ENCODE measurements around the gene DNAJC27. TPM values are rescaled to one million over a fixed set of nuclear protein-coding genes. Genes with fewer than 3 reads are reported as not detected.
A peak's percentile ranks its signal among the peaks of the same experiment; 100 is the strongest.

The DNAJC27 gene
- total and polyA plus RNA-seq, 2 of the 13 experiments (the other 11 are each of a cell fraction or from before 2014, with no cell fraction given): 3.1 to 3.7 TPM

DNA sequence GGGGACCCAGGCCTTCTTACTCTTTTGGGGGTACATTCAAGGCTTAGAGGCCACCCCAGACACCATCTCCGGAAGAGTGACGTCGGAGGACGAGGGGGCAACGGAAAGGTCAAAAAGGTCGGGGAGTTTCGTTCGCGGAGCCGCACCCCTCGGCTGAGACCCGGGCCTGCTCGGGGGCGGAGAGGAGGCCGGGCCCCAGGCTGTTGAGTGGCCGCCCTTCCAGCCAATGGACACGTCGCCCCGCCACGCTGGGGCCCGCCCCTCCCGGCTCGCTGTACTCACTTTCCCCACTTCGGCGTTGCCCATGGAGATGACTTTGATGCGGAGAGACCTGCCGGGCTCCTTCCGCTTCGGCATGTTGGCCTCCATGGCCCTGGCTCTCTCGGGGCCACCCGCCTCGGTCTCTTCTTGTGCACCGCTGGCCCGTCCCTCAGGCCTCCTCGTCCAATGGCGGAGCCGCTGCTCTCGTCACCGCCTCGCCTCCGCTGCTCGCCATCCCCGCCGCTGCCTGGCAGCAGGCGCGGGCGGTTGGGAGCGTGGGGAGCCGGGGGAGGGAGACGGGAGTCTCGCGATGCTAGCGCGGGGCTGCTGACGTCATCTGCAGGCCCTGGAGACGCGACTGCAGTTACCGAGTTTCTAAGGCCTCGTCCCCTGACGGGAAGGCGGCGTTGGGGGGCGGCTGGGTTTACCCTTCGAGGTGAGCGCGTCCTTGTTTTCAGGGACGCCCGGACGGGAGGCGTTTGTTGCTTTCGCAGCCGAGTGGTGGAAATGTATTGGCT lies at the start of gene DNAJC27 (continued):
- TF ChIP-seq ZNF564 (CRISPR knock-in tag; IDR thresholded peaks at IDR 0.05) (peak; percentile 9; the same call in 1 of the 2 replicates), AHR (CRISPR knock-in tag; IDR thresholded peaks at IDR 0.05) (no peak), ARNT2 (CRISPR knock-in tag; IDR thresholded peaks at IDR 0.05; ENCODE audit: low read depth) (peak; percentile 99; the same call in 1 of the 2 replicates), NR2F1 (CRISPR knock-in tag; IDR thresholded peaks at IDR 0.05) (peak; percentile 80 to 88), ATF7-NPFF (CRISPR knock-in tag; IDR thresholded peaks at IDR 0.05; ENCODE audit: low read depth) (peak; percentile 18), ZNF343 (CRISPR knock-in tag; IDR thresholded peaks at IDR 0.05) (peak; percentile 60), ZNF878 (CRISPR knock-in tag; IDR thresholded peaks at IDR 0.05) (no peak; the same call in 1 of the 2 replicates), ZFP36L1 (CRISPR knock-in tag; IDR thresholded peaks at IDR 0.05) (peak; percentile 85), SKI (IDR thresholded peaks at IDR 0.05; ENCODE audit: partially characterized antibody) (peak; percentile 42), RAD51 (IDR thresholded peaks at IDR 0.05; ENCODE audit: borderline replicate concordance) (no peak), HOXD1 (CRISPR knock-in tag; IDR thresholded peaks at IDR 0.05) (peak; percentile 58; the same call in 1 of the 2 replicates), PAWR (CRISPR knock-in tag; IDR thresholded peaks at IDR 0.05; ENCODE audit: borderline replicate concordance) (no peak), ZNF282 (IDR thresholded peaks at IDR 0.05; ENCODE audit: partially characterized antibody) (no peak), GFI1 (CRISPR knock-in tag; IDR thresholded peaks at IDR 0.05; ENCODE audit: borderline replicate concordance) (peak; percentile 25; the same call in 1 of the 2 replicates), GRHL1 (CRISPR knock-in tag; conservative IDR thresholded peaks at IDR 0.05) (no peak), ZNF281 (CRISPR knock-in tag; IDR thresholded peaks at IDR 0.05; ENCODE audit: borderline replicate concordance) (peak; percentile 69; the same call in 1 of the 2 replicates)
- TF ChIP-seq, protein P1, sequence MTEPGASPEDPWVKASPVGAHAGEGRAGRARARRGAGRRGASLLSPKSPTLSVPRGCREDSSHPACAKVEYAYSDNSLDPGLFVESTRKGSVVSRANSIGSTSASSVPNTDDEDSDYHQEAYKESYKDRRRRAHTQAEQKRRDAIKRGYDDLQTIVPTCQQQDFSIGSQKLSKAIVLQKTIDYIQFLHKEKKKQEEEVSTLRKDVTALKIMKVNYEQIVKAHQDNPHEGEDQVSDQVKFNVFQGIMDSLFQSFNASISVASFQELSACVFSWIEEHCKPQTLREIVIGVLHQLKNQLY (CRISPR knock-in tag; IDR thresholded peaks at IDR 0.05): peak; percentile 13; the same call in 1 of the 2 replicates
- TF ChIP-seq, protein P2, sequence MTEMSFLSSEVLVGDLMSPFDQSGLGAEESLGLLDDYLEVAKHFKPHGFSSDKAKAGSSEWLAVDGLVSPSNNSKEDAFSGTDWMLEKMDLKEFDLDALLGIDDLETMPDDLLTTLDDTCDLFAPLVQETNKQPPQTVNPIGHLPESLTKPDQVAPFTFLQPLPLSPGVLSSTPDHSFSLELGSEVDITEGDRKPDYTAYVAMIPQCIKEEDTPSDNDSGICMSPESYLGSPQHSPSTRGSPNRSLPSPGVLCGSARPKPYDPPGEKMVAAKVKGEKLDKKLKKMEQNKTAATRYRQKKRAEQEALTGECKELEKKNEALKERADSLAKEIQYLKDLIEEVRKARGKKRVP (CRISPR knock-in tag; IDR thresholded peaks at IDR 0.05): peak in 1 of 2 experiments; percentile 56; a peak in 1 of 4 replicates
- TF ChIP-seq, protein P3, sequence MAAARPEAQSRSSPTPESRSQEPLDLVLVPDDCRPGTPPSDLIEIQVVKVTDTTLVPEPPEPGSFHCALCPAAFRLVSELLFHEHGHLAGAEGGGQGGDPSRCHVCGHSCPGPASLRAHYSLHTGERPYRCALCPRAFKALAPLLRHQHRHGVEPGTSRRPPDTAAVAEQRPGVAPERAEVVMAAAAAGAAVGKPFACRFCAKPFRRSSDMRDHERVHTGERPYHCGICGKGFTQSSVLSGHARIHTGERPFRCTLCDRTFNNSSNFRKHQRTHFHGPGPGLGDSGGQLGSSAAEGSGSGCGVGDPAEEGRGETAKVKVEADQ (CRISPR knock-in tag; IDR thresholded peaks at IDR 0.05; ENCODE audit: borderline replicate concordance): peak; percentile 56; the same call in 1 of the 2 replicates
- TF ChIP-seq, protein P4, sequence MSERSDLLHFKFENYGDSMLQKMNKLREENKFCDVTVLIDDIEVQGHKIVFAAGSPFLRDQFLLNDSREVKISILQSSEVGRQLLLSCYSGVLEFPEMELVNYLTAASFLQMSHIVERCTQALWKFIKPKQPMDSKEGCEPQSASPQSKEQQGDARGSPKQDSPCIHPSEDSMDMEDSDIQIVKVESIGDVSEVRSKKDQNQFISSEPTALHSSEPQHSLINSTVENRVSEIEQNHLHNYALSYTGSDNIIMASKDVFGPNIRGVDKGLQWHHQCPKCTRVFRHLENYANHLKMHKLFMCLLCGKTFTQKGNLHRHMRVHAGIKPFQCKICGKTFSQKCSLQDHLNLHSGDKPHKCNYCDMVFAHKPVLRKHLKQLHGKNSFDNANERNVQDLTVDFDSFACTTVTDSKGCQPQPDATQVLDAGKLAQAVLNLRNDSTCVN (CRISPR knock-in tag; IDR thresholded peaks at IDR 0.05; ENCODE audit: borderline replicate concordance): peak; percentile 89
